Measurements from ENCODE around the gene FMNL2.

The FMNL2 gene

DNA sequence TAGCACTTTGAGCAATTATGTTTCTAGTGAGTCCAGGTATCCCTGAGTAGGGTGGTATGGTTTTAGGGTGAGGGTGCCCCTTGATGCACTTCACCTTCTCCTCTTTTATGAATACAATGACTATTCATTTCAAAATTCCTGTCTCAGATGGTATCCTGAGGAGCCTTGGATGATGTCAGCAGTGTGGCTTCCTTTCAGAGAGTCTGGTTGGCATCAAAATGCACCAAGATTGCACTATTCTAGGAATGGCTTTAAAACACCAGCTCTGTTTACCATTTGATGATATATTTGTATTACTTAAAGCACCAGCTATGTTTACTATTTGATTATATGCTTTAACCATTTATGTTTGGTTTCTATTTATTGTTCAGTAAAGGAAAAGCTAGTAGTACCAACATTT, 141.0 kb downstream of the FMNL2 start:
- TF ChIP-seq, protein P1, sequence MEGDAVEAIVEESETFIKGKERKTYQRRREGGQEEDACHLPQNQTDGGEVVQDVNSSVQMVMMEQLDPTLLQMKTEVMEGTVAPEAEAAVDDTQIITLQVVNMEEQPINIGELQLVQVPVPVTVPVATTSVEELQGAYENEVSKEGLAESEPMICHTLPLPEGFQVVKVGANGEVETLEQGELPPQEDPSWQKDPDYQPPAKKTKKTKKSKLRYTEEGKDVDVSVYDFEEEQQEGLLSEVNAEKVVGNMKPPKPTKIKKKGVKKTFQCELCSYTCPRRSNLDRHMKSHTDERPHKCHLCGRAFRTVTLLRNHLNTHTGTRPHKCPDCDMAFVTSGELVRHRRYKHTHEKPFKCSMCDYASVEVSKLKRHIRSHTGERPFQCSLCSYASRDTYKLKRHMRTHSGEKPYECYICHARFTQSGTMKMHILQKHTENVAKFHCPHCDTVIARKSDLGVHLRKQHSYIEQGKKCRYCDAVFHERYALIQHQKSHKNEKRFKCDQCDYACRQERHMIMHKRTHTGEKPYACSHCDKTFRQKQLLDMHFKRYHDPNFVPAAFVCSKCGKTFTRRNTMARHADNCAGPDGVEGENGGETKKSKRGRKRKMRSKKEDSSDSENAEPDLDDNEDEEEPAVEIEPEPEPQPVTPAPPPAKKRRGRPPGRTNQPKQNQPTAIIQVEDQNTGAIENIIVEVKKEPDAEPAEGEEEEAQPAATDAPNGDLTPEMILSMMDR (IDR thresholded peaks at IDR 0.05), result no peak
- intact Hi-C loops (cut with DNase I; ENCODE audit: low total_unique reads), result no loop called here
- Histone ChIP-seq H3K4me3 (no peak overlapping the region), H3K4me1 (peaks cover 0 to 41% (median 13%) of the 10 kb centered on the region in 4 donors), H3K36me3 (no peaks in the 10 kb centered on the region), H3K9me3 (no peaks in the 10 kb centered on the region), H3K27me3 (no peaks in the 10 kb centered on the region), H3K27ac (no peak overlapping the region)
- no peak for DNase-seq

- H3K36me3 ChIP-seq, result no peaks in the 10 kb centered on the region
- no peak for DNase-seq
- H3K4me1 ChIP-seq, result peaks cover 0 to 28% (median 5%) of the 10 kb centered on the region in 4 donors
- TF ChIP-seq, protein P1 (IDR thresholded peaks at IDR 0.05), result no peak
- no peak overlapping the region for H3K4me3 ChIP-seq
- intact Hi-C loops (cut with DNase I; ENCODE audit: low total_unique reads), result no loop called here
- no peaks in the 10 kb centered on the region for H3K27me3 ChIP-seq
- H3K27ac ChIP-seq, result no peak overlapping the region
- no peaks in the 10 kb centered on the region for H3K9me3 ChIP-seq
Measured at GRCh38 chr2:152477347-152478092, 142.5 kb downstream of the FMNL2 start.

GRCh38 chr2:152479282-152479681, 144.3 kb downstream of the FMNL2 start:
- DNase-seq, result no peak
- Histone ChIP-seq H3K36me3 (no peaks in the 10 kb centered on the region), H3K4me3 (no peak overlapping the region), H3K9me3 (no peaks in the 10 kb centered on the region), H3K4me1 (peaks cover 0 to 30% (median 2%) of the 10 kb centered on the region in 4 donors), H3K27me3 (no peaks in the 10 kb centered on the region), H3K27ac (no peak overlapping the region)
- TF ChIP-seq, protein P1 (IDR thresholded peaks at IDR 0.05), result no peak
- intact Hi-C loops (cut with DNase I; ENCODE audit: low total_unique reads), result no loop called here

GRCh38 chr2:152480821-152481399, 145.9 kb downstream of the FMNL2 start:
- H3K4me3 ChIP-seq, result no peak overlapping the region
- no peaks in the 10 kb centered on the region for H3K36me3 ChIP-seq
- no peak overlapping the region for H3K27ac ChIP-seq
- H3K9me3 ChIP-seq, result no peaks in the 10 kb centered on the region
- TF ChIP-seq, protein P1 (IDR thresholded peaks at IDR 0.05), result no peak
- DNase-seq, result no peak
- no peaks in the 10 kb centered on the region for H3K27me3 ChIP-seq
- H3K4me1 ChIP-seq, result peaks cover 0 to 28% (median 1%) of the 10 kb centered on the region in 4 donors
- intact Hi-C loops (cut with DNase I; ENCODE audit: low total_unique reads), result no loop called here

DNA sequence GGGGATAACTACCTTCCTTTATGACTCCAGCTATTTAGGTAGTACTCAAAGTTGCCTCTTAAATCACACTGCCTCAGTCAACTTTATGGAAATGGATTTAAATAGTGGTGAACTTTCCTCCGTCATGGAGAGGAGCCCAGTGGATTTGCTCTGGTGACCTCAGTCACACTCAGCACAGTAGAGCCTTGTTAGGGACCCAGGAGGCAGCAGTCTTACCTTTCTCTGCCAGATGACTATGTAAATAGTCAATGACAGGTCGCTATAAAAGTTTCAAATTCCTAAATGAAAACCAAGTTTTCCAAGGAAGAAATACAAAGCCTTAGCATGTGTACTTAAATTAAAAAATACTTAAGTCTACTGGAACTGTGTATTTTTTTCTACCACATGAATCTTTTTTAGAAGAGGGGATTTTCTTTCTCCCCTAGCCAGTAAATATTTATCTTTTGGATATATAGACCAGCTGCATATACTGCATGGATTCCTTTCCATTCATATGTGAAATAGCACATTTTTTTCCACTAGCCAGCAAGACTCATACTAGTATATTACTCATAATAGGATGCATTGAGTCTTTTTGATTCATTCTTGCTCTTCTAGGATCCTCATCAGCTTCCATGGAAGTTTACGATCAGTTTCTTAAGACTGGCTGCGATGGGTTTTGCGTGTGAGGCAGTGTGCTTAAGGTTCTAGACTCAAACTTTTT, 147.1 kb downstream of the FMNL2 start:
- TF ChIP-seq, protein P1 (IDR thresholded peaks at IDR 0.05), result no peak
- no peak overlapping the region for H3K4me3 ChIP-seq
- H3K9me3 ChIP-seq, result no peaks in the 10 kb centered on the region
- no peak overlapping the region for H3K27ac ChIP-seq
- no peaks in the 10 kb centered on the region for H3K27me3 ChIP-seq
- intact Hi-C loops (cut with DNase I; ENCODE audit: low total_unique reads), result no loop called here
- no peaks in the 10 kb centered on the region for H3K36me3 ChIP-seq
- peaks cover 0 to 30% (median 3%) of the 10 kb centered on the region in 4 donors for H3K4me1 ChIP-seq
- DNase-seq, result no peak
